Stomach (tissue), 9 donors: ENCODE measurements around the gene KCNK3. TPM values are rescaled to one million over a fixed set of nuclear protein-coding genes. Genes with fewer than 3 reads are reported as not detected.

Source experiments
- DNase-seq, 2 donors: peaks; one replicate each; pipeline versions ENCODE4 v3.0.0 to v3.0.0-alpha.2; 2013 to 2019
- H3K27ac ChIP-seq, 5 donors: fragments of 200-600 bp in 4 of 5; sonication (generic) in 4 of 5; one replicate each; pipeline ENCODE4 v1.5.1; 2013 to 2019; ENCODE audit warnings: mild to moderate bottlenecking in 1 of 5, moderate library complexity in 1 of 5
- H3K27me3 ChIP-seq, 3 donors: fragments of 200-600 bp; sonication (generic); one replicate each; pipeline ENCODE4 v1.5.1; 2017 to 2019; ENCODE audit warnings: mixed run types in 1 of 3
- H3K36me3 ChIP-seq, 4 donors: fragments of 200-600 bp; sonication (generic); 1 replicate in 3 of 4; 2 replicates in 1 of 4; pipeline ENCODE4 v1.5.1; 2016 to 2019
- H3K4me1 ChIP-seq, 4 donors: fragments of 200-600 bp; sonication (generic); one replicate each; pipeline ENCODE4 v1.5.1; 2016 to 2019
- H3K4me3 ChIP-seq, 4 donors: fragments of 200-600 bp; sonication (generic) in 3 of 4; one replicate each; pipeline ENCODE4 v1.5.1; 2016 to 2019; ENCODE audit warnings: mild to moderate bottlenecking in 1 of 4
- H3K9me3 ChIP-seq, 4 donors: fragments of 200-600 bp; sonication (generic); one replicate each; pipeline ENCODE4 v1.5.1; 2016 to 2019
- EP300 ChIP-seq: sonication (generic); formaldehyde crosslinking; IDR thresholded peaks from one replicate; pipeline ENCODE4 v1.6.1; 2017; ENCODE audit warnings: antibody characterized with exemption
- POLR2A ChIP-seq, 4 donors: fragments of 450-650 bp; IDR thresholded peaks; one replicate each; pipeline ENCODE4 v1.6.1; 2016; ENCODE audit warnings: antibody characterized with exemption in 4 of 4, control low read depth in 2 of 4, mild to moderate bottlenecking in 1 of 4, moderate library complexity in 1 of 4
- POLR2AphosphoS5 ChIP-seq, 3 donors: sonication (generic); formaldehyde crosslinking; IDR thresholded peaks; one replicate each; pipeline ENCODE4 v1.6.1; 2016; ENCODE audit warnings: antibody characterized with exemption in 3 of 3
- WGBS, 5 donors: extraction: QIAGEN DNeasy Blood & Tissue Kit in 3 of 5; methylation state at CpG; one replicate each; pipeline versions ENCODE4 v1.1.5 to v1.1.7; 2013 to 2018; 5-methylcytosine and 5-hydroxymethylcytosine counted together
- intact Hi-C: fragments of 100-400 bp; cut with DNase I; formaldehyde crosslinking; loops from one replicate; pipeline ENCODE4 v1.15.1; 2023; ENCODE audit warnings: low total_unique reads
- polyA plus RNA-seq, 3 donors: library from polyadenylated mRNA; stranded (reverse); fragments of 200-250 nt; gene quantifications; one replicate each; pipeline ENCODE4 v1.2.3, GENCODE V29; 2013
- total RNA-seq, 5 donors: library from RNA; depleted of rRNA; stranded (reverse); fragments of >200 nt; gene quantifications; one replicate each; pipeline versions ENCODE4 v1.1.0 to v1.2.3, GENCODE V29; 2014 to 2016
- TF ChIP-seq, protein P1 (sequence below), 7 experiments: fragments of 450-650 bp in 4 of 7; fragments of 200-600 bp in 3 of 7; sonication (generic) in 3 of 7; IDR thresholded peaks; one replicate each; pipeline ENCODE4 v1.5.1; 2016 to 2019; ENCODE audit warnings: antibody characterized with exemption in 7 of 7, control low read depth in 2 of 7, mild to moderate bottlenecking in 1 of 7
- donor health status: healthy with polysubstance abuse.
- donor health status: Bipolar disorder and iron deficiency.
- donor health status: healthy.

The KCNK3 gene
- total and polyA plus RNA-seq, 8 donors = 0.62 to 22.8 (median 1.9) TPM

DNA sequence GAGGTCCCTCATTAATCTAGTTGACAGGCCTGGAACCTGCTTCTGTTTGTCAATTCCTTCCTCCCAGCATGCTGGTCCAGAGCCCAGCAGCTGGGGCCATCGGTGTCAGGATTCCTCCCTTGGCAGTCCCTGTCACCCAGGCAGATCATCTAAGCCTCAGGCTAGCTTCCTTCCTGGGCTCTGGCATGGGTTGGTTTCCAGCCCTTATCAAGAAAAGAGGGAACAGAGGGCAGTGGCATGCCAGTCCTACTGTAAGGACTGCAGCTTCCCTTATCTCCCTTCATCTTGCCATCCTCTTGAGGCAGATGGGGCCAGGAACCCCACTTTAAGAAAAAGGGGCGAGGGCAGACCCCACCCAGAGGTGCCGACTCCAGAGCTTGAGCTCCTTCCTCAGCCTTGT is 10.9 kb upstream of the KCNK3 start:
- no peak for DNase-seq
- Histone ChIP-seq H3K4me3 (no peak overlapping the region), H3K9me3 (peaks cover 0 to 8% (median 5%) of the 10 kb centered on the region in 4 donors), H3K4me1 (no peaks in the 10 kb centered on the region), H3K27ac (no peak overlapping the region), H3K36me3 (no peaks in the 10 kb centered on the region), H3K27me3 (peaks cover 0 to 32% (median 0%) of the 10 kb centered on the region in 3 donors)
- intact Hi-C loops = no loop called here
- WGBS, 5 donors = 57 to 75% (median 66%) methylated on average over 3 of the region's 3 CpGs
- no peak for TF ChIP-seq POLR2A (IDR thresholded peaks at IDR 0.05)
- TF ChIP-seq, protein P1, sequence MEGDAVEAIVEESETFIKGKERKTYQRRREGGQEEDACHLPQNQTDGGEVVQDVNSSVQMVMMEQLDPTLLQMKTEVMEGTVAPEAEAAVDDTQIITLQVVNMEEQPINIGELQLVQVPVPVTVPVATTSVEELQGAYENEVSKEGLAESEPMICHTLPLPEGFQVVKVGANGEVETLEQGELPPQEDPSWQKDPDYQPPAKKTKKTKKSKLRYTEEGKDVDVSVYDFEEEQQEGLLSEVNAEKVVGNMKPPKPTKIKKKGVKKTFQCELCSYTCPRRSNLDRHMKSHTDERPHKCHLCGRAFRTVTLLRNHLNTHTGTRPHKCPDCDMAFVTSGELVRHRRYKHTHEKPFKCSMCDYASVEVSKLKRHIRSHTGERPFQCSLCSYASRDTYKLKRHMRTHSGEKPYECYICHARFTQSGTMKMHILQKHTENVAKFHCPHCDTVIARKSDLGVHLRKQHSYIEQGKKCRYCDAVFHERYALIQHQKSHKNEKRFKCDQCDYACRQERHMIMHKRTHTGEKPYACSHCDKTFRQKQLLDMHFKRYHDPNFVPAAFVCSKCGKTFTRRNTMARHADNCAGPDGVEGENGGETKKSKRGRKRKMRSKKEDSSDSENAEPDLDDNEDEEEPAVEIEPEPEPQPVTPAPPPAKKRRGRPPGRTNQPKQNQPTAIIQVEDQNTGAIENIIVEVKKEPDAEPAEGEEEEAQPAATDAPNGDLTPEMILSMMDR (IDR thresholded peaks at IDR 0.05) = no peak
- no peak for TF ChIP-seq EP300
- no peak for TF ChIP-seq POLR2AphosphoS5 (IDR thresholded peaks at IDR 0.05)

DNA sequence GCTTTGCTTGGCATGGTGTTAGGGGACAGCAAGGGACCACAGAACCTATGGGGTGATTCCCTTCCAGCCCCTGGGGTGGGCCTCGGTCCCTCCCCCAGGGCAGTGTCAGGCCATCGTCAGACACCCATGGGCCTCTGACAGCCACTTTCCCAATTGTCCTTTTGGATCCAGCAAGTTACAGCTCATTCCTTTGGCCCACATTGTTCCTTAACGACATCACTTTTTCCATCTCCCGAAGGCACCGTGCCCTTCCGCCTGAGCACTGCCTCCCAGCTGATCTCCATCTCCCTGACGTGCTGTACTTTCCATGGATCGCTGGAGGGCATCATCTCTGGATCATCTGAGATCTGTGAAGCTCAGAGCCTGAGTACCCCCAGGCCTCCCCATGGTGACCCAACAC is 10.4 kb upstream of the KCNK3 start:
- DNase-seq = no peak
- TF ChIP-seq POLR2AphosphoS5 (IDR thresholded peaks at IDR 0.05) (no peak), EP300 (no peak), POLR2A (IDR thresholded peaks at IDR 0.05) (no peak)
- TF ChIP-seq, protein P1 (IDR thresholded peaks at IDR 0.05) = no peak
- H3K4me3 ChIP-seq = no peak overlapping the region
- 78 to 91% (median 90%) methylated on average over 8 of the region's 8 CpGs for WGBS, 5 donors
- H3K36me3 ChIP-seq = no peaks in the 10 kb centered on the region
- no peaks in the 10 kb centered on the region for H3K4me1 ChIP-seq
- no peak overlapping the region for H3K27ac ChIP-seq
- H3K9me3 ChIP-seq = peaks cover 0 to 6% (median 5%) of the 10 kb centered on the region in 4 donors
- intact Hi-C loops = no loop called here
- peaks cover 0 to 37% (median 0%) of the 10 kb centered on the region in 3 donors for H3K27me3 ChIP-seq

DNA sequence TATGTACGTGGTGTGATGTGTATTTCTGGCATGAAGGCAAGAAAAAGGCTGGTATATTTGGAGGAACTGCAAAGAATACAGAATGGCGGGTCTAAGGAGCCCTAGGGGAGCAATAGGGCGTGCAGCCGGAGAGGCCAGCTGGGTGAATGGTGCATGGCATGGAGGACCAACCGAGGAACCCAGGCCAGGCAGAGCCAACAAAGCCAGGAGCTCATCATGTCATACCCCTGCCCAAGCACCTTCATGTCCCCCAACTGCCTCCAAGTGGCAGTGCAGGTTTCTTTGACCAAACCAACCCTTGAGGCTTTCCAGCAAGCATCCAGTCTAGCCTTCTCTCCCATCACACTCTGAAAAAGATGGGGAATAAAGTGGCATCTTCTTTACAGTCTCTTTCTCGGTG is 8.9 kb upstream of the KCNK3 start:
- Histone ChIP-seq H3K9me3 (no peaks in the 10 kb centered on the region), H3K27ac (no peak overlapping the region), H3K36me3 (no peaks in the 10 kb centered on the region), H3K27me3 (peaks cover 0 to 50% (median 0%) of the 10 kb centered on the region in 3 donors), H3K4me3 (no peak overlapping the region), H3K4me1 (peaks cover 0 to 4% (median 0%) of the 10 kb centered on the region in 4 donors)
- 81 to 88% (median 86%) methylated on average over 6 of the region's 6 CpGs for WGBS, 5 donors
- TF ChIP-seq, protein P1 (IDR thresholded peaks at IDR 0.05) = no peak
- TF ChIP-seq POLR2AphosphoS5 (IDR thresholded peaks at IDR 0.05) (no peak), POLR2A (IDR thresholded peaks at IDR 0.05) (no peak), EP300 (no peak)
- DNase-seq = no peak
- intact Hi-C loops = no loop called here

DNA sequence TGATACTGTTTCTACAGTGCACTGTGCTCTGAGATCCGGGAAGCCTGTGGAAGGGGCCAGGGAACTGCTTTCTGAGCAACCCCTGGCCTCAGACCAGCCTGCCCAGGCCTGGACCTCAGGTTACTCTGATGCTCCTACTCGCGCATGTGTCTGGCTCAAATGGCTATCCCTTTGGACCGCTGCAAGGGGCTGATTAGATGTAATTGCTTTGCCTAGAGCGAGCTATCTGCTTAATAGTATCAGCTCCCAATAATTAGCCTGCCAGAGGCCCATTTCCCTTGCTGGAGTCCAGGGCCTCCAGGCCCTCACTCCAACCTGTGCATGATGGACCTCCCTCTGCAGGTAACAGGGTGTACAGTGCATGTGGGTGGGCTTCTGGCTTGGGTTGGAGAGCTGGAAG is 7.2 kb upstream of the KCNK3 start:
- intact Hi-C loops = no loop called here
- Histone ChIP-seq H3K27ac (no peak overlapping the region), H3K4me1 (peaks cover 0 to 4% (median 0%) of the 10 kb centered on the region in 4 donors), H3K4me3 (no peak overlapping the region), H3K9me3 (no peaks in the 10 kb centered on the region), H3K36me3 (no peaks in the 10 kb centered on the region), H3K27me3 (peaks cover 0 to 58% (median 0%) of the 10 kb centered on the region in 3 donors)
- TF ChIP-seq POLR2A (IDR thresholded peaks at IDR 0.05) (no peak), POLR2AphosphoS5 (IDR thresholded peaks at IDR 0.05) (no peak), EP300 (no peak)
- WGBS, 5 donors = 84 to 93% (median 86%) methylated on average over 5 of the region's 5 CpGs
- no peak for DNase-seq

- Histone ChIP-seq H3K4me3 (no peak overlapping the region), H3K27me3 (peaks cover 0 to 67% (median 3%) of the 10 kb centered on the region in 3 donors), H3K36me3 (no peaks in the 10 kb centered on the region), H3K4me1 (peaks cover 0 to 4% (median 2%) of the 10 kb centered on the region in 4 donors), H3K27ac (no peak overlapping the region), H3K9me3 (no peaks in the 10 kb centered on the region)
- DNase-seq = peak in 1 of 2 donors; percentile 78
- intact Hi-C loops = no loop called here
- TF ChIP-seq, protein P1 (IDR thresholded peaks at IDR 0.05) = no peak
- no peak for TF ChIP-seq POLR2A (IDR thresholded peaks at IDR 0.05)
- no peak for TF ChIP-seq POLR2AphosphoS5 (IDR thresholded peaks at IDR 0.05)
- TF ChIP-seq EP300 = no peak
- 16 to 33% (median 22%) methylated on average over 13 to 16 of the region's 16 CpGs for WGBS, 5 donors
Measured at GRCh38 chr2:26685989-26686839, 6.3 kb upstream of the KCNK3 start.
